GM19351 (cell line): Measurements from ENCODE around the gene AGAP2.

Experiments used
- ATAC-seq: cut with Tn5 transposase; IDR thresholded peaks from one replicate; pipeline ENCODE4 v1.9.1; 2021; ENCODE audit warnings: mild to moderate bottlenecking, moderate library complexity; ENCODE audit not compliant: unreplicated experiment

Gene AGAP2

GRCh38 chr12:57769594-57769993 is 31.1 kb upstream of the AGAP2 start:
- ATAC-seq = no peak

GRCh38 chr12:57767876-57768275 is 29.3 kb upstream of the AGAP2 start:
- no peak for ATAC-seq

GRCh38 chr12:57767305-57767698 is 28.8 kb upstream of the AGAP2 start:
- no peak for ATAC-seq

GRCh38 chr12:57766464-57767304 is 28.1 kb upstream of the AGAP2 start, which contains the start of gene CYP27B1:
Gene CYP27B1 (minus strand): TSS chr12:57767078. CDS start chr12:57767041, 37 bp downstream.
- ATAC-seq = no peak

GRCh38 chr12:57765698-57766463 is 27.3 kb upstream of the AGAP2 start:
- no peak for ATAC-seq

GRCh38 chr12:57765003-57765697 is 26.6 kb upstream of the AGAP2 start:
- ATAC-seq = peak; percentile 64

GRCh38 chr12:57764662-57765002 is 26.1 kb upstream of the AGAP2 start:
- peak; percentile 1 for ATAC-seq

- ATAC-seq = no peak
Observed at GRCh38 chr12:57763881-57764661, 25.5 kb upstream of the AGAP2 start.

GRCh38 chr12:57762463-57762862 is 23.9 kb upstream of the AGAP2 start:
- no peak for ATAC-seq

- ATAC-seq = no peak
Observed at GRCh38 chr12:57761391-57761998, 23.0 kb upstream of the AGAP2 start.

GRCh38 chr12:57760347-57760982 is 21.9 kb upstream of the AGAP2 start:
- no peak for ATAC-seq

- no peak for ATAC-seq
Observed at GRCh38 chr12:57759360-57759980, 20.9 kb upstream of the AGAP2 start.

- no peak for ATAC-seq
Observed at GRCh38 chr12:57758552-57759359, 20.2 kb upstream of the AGAP2 start.

GRCh38 chr12:57757771-57758170 is 19.2 kb upstream of the AGAP2 start:
- ATAC-seq = no peak

- peak; percentile 25 for ATAC-seq
Observed at GRCh38 chr12:57756406-57757341, 18.1 kb upstream of the AGAP2 start.

GRCh38 chr12:57755454-57756372 is 17.2 kb upstream of the AGAP2 start:
- no peak for ATAC-seq

GRCh38 chr12:57755194-57755453 is 16.6 kb upstream of the AGAP2 start:
- no peak for ATAC-seq
